ENCODE results near the gene CEP70.
"Not testable (repeated sequence)": the region's sequence is repeated elsewhere in the genome, so short reads cannot be mapped to it uniquely, and the experiment has no call there.

CEP70 gene

GRCh38 chr3:138591392-138591791 lies 2.7 kb downstream of the CEP70 start:
- DNase-seq: no peak

- DNase-seq: no peak
Measured at GRCh38 chr3:138588445-138588844, 5.6 kb downstream of the CEP70 start.

GRCh38 chr3:138587374-138587773 lies 6.7 kb downstream of the CEP70 start:
- no peak for DNase-seq

- DNase-seq: no peak
Measured at GRCh38 chr3:138578961-138579574, 15.0 kb downstream of the CEP70 start.

GRCh38 chr3:138578141-138578540 lies 15.9 kb downstream of the CEP70 start:
- DNase-seq: no peak

GRCh38 chr3:138573138-138573537 lies 20.9 kb downstream of the CEP70 start:
- no peak for DNase-seq

- DNase-seq: not testable (repeated sequence)
Measured at GRCh38 chr3:138569624-138570023, 24.4 kb downstream of the CEP70 start.

- no peak for DNase-seq
Measured at GRCh38 chr3:138569090-138569489, 25.0 kb downstream of the CEP70 start.

GRCh38 chr3:138567403-138567802 lies 26.7 kb downstream of the CEP70 start:
- DNase-seq: peak; percentile 11 to 33

- DNase-seq: not testable (repeated sequence)
Measured at GRCh38 chr3:138566293-138566692, 27.8 kb downstream of the CEP70 start.

- DNase-seq: not testable (repeated sequence)
Measured at GRCh38 chr3:138562902-138563301, 31.2 kb downstream of the CEP70 start.

- no peak for DNase-seq
Measured at GRCh38 chr3:138560501-138560900, 33.6 kb downstream of the CEP70 start.

- DNase-seq: no peak
Measured at GRCh38 chr3:138559134-138559533, 34.9 kb downstream of the CEP70 start.

- not testable (repeated sequence) for DNase-seq
Measured at GRCh38 chr3:138554775-138555174, 39.3 kb downstream of the CEP70 start.

GRCh38 chr3:138550958-138551357 lies 43.1 kb downstream of the CEP70 start:
- not testable (repeated sequence) for DNase-seq

- no peak for DNase-seq
Measured at GRCh38 chr3:138549179-138549977, 44.7 kb downstream of the CEP70 start.

GRCh38 chr3:138547342-138547975 lies 46.6 kb downstream of the CEP70 start:
- DNase-seq: no peak

- no peak for DNase-seq
Measured at GRCh38 chr3:138544546-138544945, 49.5 kb downstream of the CEP70 start.

- no peak for DNase-seq
Measured at GRCh38 chr3:138542977-138543376, 51.1 kb downstream of the CEP70 start.

GRCh38 chr3:138539352-138539751 lies 54.7 kb downstream of the CEP70 start:
- DNase-seq: no peak

GRCh38 chr3:138521445-138521844 lies 72.6 kb downstream of the CEP70 start:
- not testable (repeated sequence) for DNase-seq

GRCh38 chr3:138513090-138513843 lies 80.8 kb downstream of the CEP70 start:
- DNase-seq: peak in 1 of 2 experiments; percentile 24

- peak; percentile 16 to 34 for DNase-seq
Measured at GRCh38 chr3:138511945-138512344, 82.1 kb downstream of the CEP70 start.

All from Kasumi-1 (cell line).